Right atrium auricular region (tissue), 2 donors: ENCODE data around the gene TTK. TPM values are rescaled to one million over a fixed set of nuclear protein-coding genes. Genes with fewer than 3 reads are reported as not detected.
"Not testable (repeated sequence)": the region's sequence is repeated elsewhere in the genome, so short reads cannot be mapped to it uniquely, and the experiment has no call there.

ENCODE experiments used
- DNase-seq: peaks from one replicate; pipeline ENCODE4 v3.0.0-alpha.2; 2019; ENCODE audit warnings: low spot score
- H3K27ac ChIP-seq, 2 donors: fragments of 200-600 bp; sonication (generic); 1 replicate in 1 of 2; 2 replicates in 1 of 2; pipeline ENCODE4 v1.5.1; 2016 to 2019
- H3K27me3 ChIP-seq, 2 donors: fragments of 200-600 bp; sonication (generic); one replicate each; pipeline versions ENCODE4 v1.5.1 to v1.6.0; 2017 to 2019
- H3K36me3 ChIP-seq: fragments of 200-600 bp; sonication (generic); one replicate; pipeline ENCODE4 v1.5.1; 2016
- H3K4me1 ChIP-seq, 2 donors: fragments of 200-600 bp; sonication (generic); one replicate each; pipeline versions ENCODE4 v1.5.1 to v1.6.0; 2017 to 2019
- H3K4me3 ChIP-seq, 2 donors: fragments of 200-600 bp; sonication (generic); 1 replicate in 1 of 2; 2 replicates in 1 of 2; pipeline ENCODE4 v1.5.1; 2017 to 2019; ENCODE audit warnings: mild to moderate bottlenecking in 1 of 2, moderate library complexity in 1 of 2
- H3K9me3 ChIP-seq, 2 donors: fragments of 200-600 bp; sonication (generic); one replicate each; pipeline ENCODE4 v1.5.1; 2019
- CTCF ChIP-seq, 2 donors: fragments of 200-600 bp; sonication (generic); IDR thresholded peaks; one replicate each; pipeline ENCODE4 v1.5.1; 2019; ENCODE audit warnings: antibody characterized with exemption in 2 of 2
- total RNA-seq, 2 donors: library from RNA; depleted of rRNA; stranded (reverse); fragments of >200 nt; gene quantifications; one replicate each; pipeline ENCODE4 v1.1.0, GENCODE V29; 2016

Gene TTK
- total RNA-seq, 2 donors from 2014 or later: 0.08 to 0.52 TPM

GRCh38 chr6:80021131-80021530 lies 16.7 kb downstream of the TTK start:
- TF ChIP-seq CTCF (IDR thresholded peaks at IDR 0.05): no peak
- DNase-seq: no peak
- Histone ChIP-seq H3K9me3 (no peaks in the 10 kb centered on the region), H3K4me1 (no peaks in the 10 kb centered on the region), H3K27me3 (no peaks in the 10 kb centered on the region), H3K27ac (no peak overlapping the region), H3K36me3 (no peaks in the 10 kb centered on the region), H3K4me3 (no peak overlapping the region)

- Histone ChIP-seq H3K4me1 (no peaks in the 10 kb centered on the region), H3K27ac (no peak overlapping the region), H3K27me3 (no peaks in the 10 kb centered on the region), H3K36me3 (no peaks in the 10 kb centered on the region), H3K9me3 (no peaks in the 10 kb centered on the region), H3K4me3 (no peak overlapping the region)
- no peak for DNase-seq
- no peak for TF ChIP-seq CTCF (IDR thresholded peaks at IDR 0.05)
Measured at GRCh38 chr6:80021591-80021990, 17.1 kb downstream of the TTK start.

- Histone ChIP-seq H3K27ac (no peak overlapping the region), H3K4me3 (no peak overlapping the region), H3K27me3 (no peaks in the 10 kb centered on the region), H3K9me3 (no peaks in the 10 kb centered on the region), H3K36me3 (no peaks in the 10 kb centered on the region), H3K4me1 (no peaks in the 10 kb centered on the region)
- TF ChIP-seq CTCF (IDR thresholded peaks at IDR 0.05): no peak
- no peak for DNase-seq
Measured at GRCh38 chr6:80022803-80023202, 18.4 kb downstream of the TTK start.

- H3K4me3 ChIP-seq: no peak overlapping the region
- DNase-seq: no peak
- H3K27me3 ChIP-seq: no peaks in the 10 kb centered on the region
- TF ChIP-seq CTCF (IDR thresholded peaks at IDR 0.05): no peak
- H3K36me3 ChIP-seq: no peaks in the 10 kb centered on the region
- no peaks in the 10 kb centered on the region for H3K9me3 ChIP-seq
- no peak overlapping the region for H3K27ac ChIP-seq
- no peaks in the 10 kb centered on the region for H3K4me1 ChIP-seq
Measured at GRCh38 chr6:80028589-80028988, 24.1 kb downstream of the TTK start.

- Histone ChIP-seq H3K4me1 (no peaks in the 10 kb centered on the region), H3K36me3 (no peaks in the 10 kb centered on the region), H3K27me3 (no peaks in the 10 kb centered on the region), H3K27ac (no peak overlapping the region), H3K4me3 (no peak overlapping the region), H3K9me3 (no peaks in the 10 kb centered on the region)
- TF ChIP-seq CTCF (IDR thresholded peaks at IDR 0.05): no peak
- no peak for DNase-seq
Measured at GRCh38 chr6:80029470-80029869, 25.0 kb downstream of the TTK start.

- not testable (repeated sequence) for H3K4me1 ChIP-seq, DNase-seq, H3K9me3 ChIP-seq, H3K4me3 ChIP-seq, H3K36me3 ChIP-seq, H3K27me3 ChIP-seq, H3K27ac ChIP-seq
Measured at GRCh38 chr6:80048220-80048619, 43.8 kb downstream of the TTK start.
